Hepatocyte (in vitro differentiated cells): Measurements from ENCODE around the gene FCMR. TPM values are rescaled to one million over a fixed set of nuclear protein-coding genes. Genes with fewer than 3 reads are reported as not detected.
A peak's percentile ranks its signal among the peaks of the same experiment; 100 is the strongest.

ENCODE experiments used
- DNase-seq: peaks from one replicate; pipeline ENCODE4 v3.0.0-alpha.2; 2016; ENCODE audit warnings: low spot score
- H2AFZ ChIP-seq: fragments of 200-600 bp; sonication (generic); 2 replicates; pipeline ENCODE4 v1.6.0; 2016; ENCODE audit warnings: antibody characterized with exemption, mild to moderate bottlenecking
- H3K27ac ChIP-seq: fragments of 200-600 bp; sonication (generic); 2 replicates; pipeline ENCODE4 v1.5.1; 2016; ENCODE audit warnings: mild to moderate bottlenecking
- H3K27me3 ChIP-seq: fragments of 200-600 bp; sonication (generic); 2 replicates; pipeline ENCODE4 v1.6.1; 2016
- H3K36me3 ChIP-seq: fragments of 200-600 bp; sonication (generic); replicated peaks from 2 replicates; pipeline ENCODE4 v1.5.1; 2016; ENCODE audit warnings: low read depth; ENCODE audit not compliant: insufficient read depth
- H3K4me1 ChIP-seq: fragments of 200-600 bp; sonication (generic); 2 replicates; pipeline ENCODE4 v1.5.1; 2016; ENCODE audit warnings: mild to moderate bottlenecking, moderate library complexity; ENCODE audit not compliant: insufficient read depth
- H3K4me2 ChIP-seq: fragments of 200-600 bp; sonication (generic); 2 replicates; pipeline ENCODE4 v1.6.0; 2016
- H3K4me3 ChIP-seq: fragments of 200-600 bp; sonication (generic); 2 replicates; pipeline ENCODE4 v1.5.1; 2016; ENCODE audit warnings: mild to moderate bottlenecking
- H3K79me2 ChIP-seq: fragments of 200-600 bp; sonication (generic); 2 replicates; pipeline ENCODE4 v1.6.0; 2017; ENCODE audit warnings: mild to moderate bottlenecking
- H3K9me2 ChIP-seq: fragments of 200-600 bp; sonication (generic); replicated peaks from 2 replicates; pipeline ENCODE4 v1.6.0; 2017; ENCODE audit warnings: mild to moderate bottlenecking; ENCODE audit not compliant: insufficient read depth
- H3K9me3 ChIP-seq: fragments of 200-600 bp; sonication (generic); 2 replicates; pipeline ENCODE4 v1.5.1; 2016; ENCODE audit warnings: low read depth, mild to moderate bottlenecking
- H4K20me1 ChIP-seq: fragments of 200-600 bp; sonication (generic); 2 replicates; pipeline ENCODE4 v1.6.0; 2016; ENCODE audit warnings: mild to moderate bottlenecking; ENCODE audit not compliant: insufficient read depth, poor library complexity, severe bottlenecking
- CTCF ChIP-seq: fragments of 200-600 bp; sonication (generic); IDR thresholded peaks from 2 replicates; pipeline ENCODE4 v1.5.1; 2016; ENCODE audit warnings: antibody characterized with exemption, mild to moderate bottlenecking; ENCODE audit not compliant: poor library complexity
- EZH2 ChIP-seq: fragments of 200-600 bp; sonication (generic); IDR thresholded peaks from 2 replicates; pipeline ENCODE4 v1.6.1; 2016; ENCODE audit warnings: antibody characterized with exemption, mild to moderate bottlenecking, borderline replicate concordance
- EZH2phosphoT487 ChIP-seq: fragments of 200-600 bp; sonication (generic); IDR thresholded peaks from one replicate; pipeline ENCODE4 v1.6.1; 2018; ENCODE audit warnings: antibody characterized with exemption, mild to moderate bottlenecking, low read depth, moderate library complexity; ENCODE audit not compliant: unreplicated experiment, severe bottlenecking
- WGBS: methylation state at CpG from one replicate; pipeline ENCODE4 v1.1.6; 2016; ENCODE audit warnings: low lambda C conversion rate; ENCODE audit errors: missing lambda C conversion rate; 5-methylcytosine and 5-hydroxymethylcytosine counted together
- polyA plus RNA-seq: library from polyadenylated mRNA; unstranded; fragments of >200 nt; fragmentation: Nextera tagmentation; extraction: Ambion mirVana; gene quantifications from 2 replicates; pipeline ENCODE4 v1.2.1, GENCODE V29; 2016
- total RNA-seq: library from RNA; depleted of rRNA; stranded (reverse); fragments of >200 nt; gene quantifications from 2 replicates; pipeline ENCODE4 v1.2.3, GENCODE V29; 2014

Gene FCMR
- total and polyA plus RNA-seq, 2 experiments from 2014 or later, result 0.71 to 0.97 TPM

GRCh38 chr1:206859082-206859521 lies 62.6 kb downstream of the FCMR start:
- WGBS, result 93% methylated on average over 5 of the region's 5 CpGs

GRCh38 chr1:206856674-206857464 lies 64.9 kb downstream of the FCMR start:
- H3K4me2 ChIP-seq, result no peak overlapping the region
- H3K27ac ChIP-seq, result no peak overlapping the region
- H3K27me3 ChIP-seq, result peaks cover 10% of the 10 kb centered on the region
- H4K20me1 ChIP-seq, result no peaks in the 10 kb centered on the region
- H2AFZ ChIP-seq, result no peak overlapping the region
- H3K79me2 ChIP-seq, result no peaks in the 10 kb centered on the region
- H3K4me1 ChIP-seq, result no peaks in the 10 kb centered on the region
- H3K9me2 ChIP-seq, result no peaks in the 10 kb centered on the region
- no peaks in the 10 kb centered on the region for H3K36me3 ChIP-seq
- H3K9me3 ChIP-seq, result no peaks in the 10 kb centered on the region
- 89% methylated on average over 5 of the region's 5 CpGs for WGBS
- DNase-seq, result no peak
- H3K4me3 ChIP-seq, result no peak overlapping the region
- TF ChIP-seq CTCF, result peak; percentile 13
- no peak for TF ChIP-seq EZH2phosphoT487

More at GRCh38 chr1:206859082-206859521, 62.6 kb downstream of the FCMR start:
- H3K9me2 ChIP-seq, result no peaks in the 10 kb centered on the region
- H2AFZ ChIP-seq, result no peak overlapping the region
- TF ChIP-seq EZH2phosphoT487 (no peak), CTCF (no peak), EZH2 (no peak)
- no peak overlapping the region for H3K4me2 ChIP-seq
- no peak overlapping the region for H3K4me3 ChIP-seq
- H3K36me3 ChIP-seq, result no peaks in the 10 kb centered on the region
- H3K79me2 ChIP-seq, result no peaks in the 10 kb centered on the region
- no peaks in the 10 kb centered on the region for H3K4me1 ChIP-seq
- DNase-seq, result no peak
- H3K27me3 ChIP-seq, result peaks cover 16% of the 10 kb centered on the region
- H4K20me1 ChIP-seq, result no peaks in the 10 kb centered on the region
- no peaks in the 10 kb centered on the region for H3K9me3 ChIP-seq
- H3K27ac ChIP-seq, result no peak overlapping the region

DNA sequence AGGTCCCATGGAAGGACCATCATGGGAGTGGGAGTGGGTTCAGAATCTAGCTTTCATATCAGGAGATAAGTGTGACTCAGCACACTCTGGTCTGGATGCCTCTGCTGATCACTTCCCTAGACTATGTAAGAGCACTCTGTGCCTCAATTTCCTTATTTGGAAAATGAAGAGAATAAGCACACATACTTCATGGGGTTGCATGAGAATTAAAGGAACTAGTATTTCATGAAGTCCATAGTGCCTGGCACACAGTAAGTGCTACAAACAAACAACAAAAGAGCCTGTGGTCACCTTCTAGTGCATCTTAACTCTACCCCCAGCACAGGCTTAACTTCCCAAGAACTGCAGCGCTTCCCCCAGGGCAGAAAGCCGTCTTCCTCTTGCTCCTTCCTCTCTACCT lies 65.9 kb downstream of the FCMR start:
- DNase-seq, result no peak
- H3K4me2 ChIP-seq, result no peak overlapping the region
- no peak overlapping the region for H3K4me3 ChIP-seq
- no peaks in the 10 kb centered on the region for H4K20me1 ChIP-seq
- H3K27ac ChIP-seq, result no peak overlapping the region
- 92% methylated on average over 2 of the region's 2 CpGs for WGBS
- H2AFZ ChIP-seq, result no peak overlapping the region
- no peaks in the 10 kb centered on the region for H3K36me3 ChIP-seq
- no peaks in the 10 kb centered on the region for H3K79me2 ChIP-seq
- H3K4me1 ChIP-seq, result no peaks in the 10 kb centered on the region
- H3K27me3 ChIP-seq, result peaks cover 7% of the 10 kb centered on the region
- TF ChIP-seq EZH2phosphoT487 (no peak), EZH2 (no peak), CTCF (no peak)
- H3K9me2 ChIP-seq, result no peaks in the 10 kb centered on the region
- H3K9me3 ChIP-seq, result no peaks in the 10 kb centered on the region
